ENCODE data around the gene SLC16A8.

SLC16A8 gene

DNA sequence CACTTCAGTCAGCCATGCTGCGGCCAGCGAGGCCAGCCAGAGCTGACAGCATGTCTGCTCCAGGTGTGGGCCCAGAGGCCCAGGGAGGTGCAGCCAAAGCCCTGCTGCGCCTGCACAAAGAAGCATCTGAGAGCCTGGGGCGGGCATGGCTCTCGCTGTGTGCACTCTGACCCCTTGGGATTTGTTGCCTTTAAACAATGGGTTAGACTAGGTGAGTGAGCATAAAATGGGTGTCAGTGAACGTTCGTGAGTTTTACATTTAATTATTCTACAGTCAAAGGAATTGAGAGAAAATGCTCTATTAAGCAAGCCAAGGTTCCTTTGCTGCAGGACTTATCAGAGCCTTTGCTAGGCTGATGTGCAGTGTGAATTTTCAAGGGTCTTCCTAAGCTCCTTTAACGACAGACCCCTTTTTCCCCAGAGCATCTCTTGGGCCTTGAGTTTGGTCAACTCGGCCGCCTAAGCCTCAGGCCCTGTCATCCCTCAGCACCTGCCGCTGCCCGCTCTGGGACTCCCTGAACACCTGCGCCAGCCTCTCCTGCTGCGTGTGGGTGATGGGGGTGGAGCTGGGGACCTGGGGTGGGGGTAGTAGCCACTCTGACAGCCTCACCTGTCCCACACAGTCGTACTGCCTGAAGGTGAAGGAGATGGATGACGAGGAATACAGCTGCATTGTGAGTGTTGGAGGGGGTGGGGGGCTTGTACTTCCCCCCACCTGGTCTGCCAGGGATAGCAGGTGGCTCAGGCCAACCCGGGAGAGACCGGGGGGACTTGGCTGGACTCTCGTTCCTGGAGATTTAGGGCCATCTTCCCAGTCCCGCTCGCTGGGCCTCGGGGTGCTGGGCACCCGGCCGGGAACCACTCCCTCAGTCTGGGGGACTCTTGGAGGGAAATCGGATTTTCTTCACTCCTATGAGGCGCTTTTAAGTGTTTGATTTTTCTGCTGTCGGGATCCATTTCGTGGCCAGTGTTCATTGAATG is 10.5 kb downstream of the SLC16A8 start:
- no peak for DNase-seq (ENCODE audit: extremely low read depth in 1 of 2, low read depth in 1 of 2)

DNA sequence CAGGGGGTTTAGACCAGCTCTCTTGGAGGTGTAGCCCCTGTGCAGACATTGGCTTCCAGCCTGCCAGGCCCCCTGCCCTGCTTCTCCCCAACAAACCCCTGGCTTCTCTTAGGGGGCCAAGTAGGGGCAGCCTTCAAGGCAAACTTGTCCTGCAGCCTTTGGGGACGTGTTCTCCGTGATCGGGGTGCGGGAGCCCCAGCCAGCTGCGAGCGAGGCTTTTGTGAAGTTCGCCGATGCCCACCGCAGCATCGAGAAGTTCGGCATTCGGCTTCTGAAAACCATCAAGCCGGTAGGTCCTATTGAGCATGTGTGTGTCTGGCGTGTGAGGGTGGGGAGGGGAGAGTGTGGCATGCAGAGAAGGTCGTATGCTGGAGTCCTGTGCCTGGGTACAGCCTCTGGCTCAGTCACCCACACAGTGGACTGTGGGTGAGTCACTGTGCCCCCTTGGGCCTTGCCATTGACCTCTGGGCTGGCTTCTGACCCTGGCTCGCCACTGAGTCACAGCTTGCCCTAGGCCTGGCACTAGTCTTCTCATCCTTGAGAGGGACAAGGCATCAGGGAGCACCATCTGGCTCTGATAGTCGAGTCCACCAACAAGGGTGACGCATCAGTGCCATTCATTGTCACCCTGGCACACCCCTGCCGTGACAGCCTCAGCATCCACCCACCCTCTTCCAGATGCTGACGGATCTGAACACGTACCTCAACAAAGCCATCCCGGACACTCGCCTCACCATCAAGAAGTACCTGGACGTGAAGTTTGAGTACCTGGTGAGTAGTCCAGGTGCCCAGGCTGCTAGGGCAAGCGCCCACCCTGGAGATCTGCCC is 11.4 kb downstream of the SLC16A8 start:
- no peak for DNase-seq (ENCODE audit: extremely low read depth in 1 of 2, low read depth in 1 of 2)

DNA sequence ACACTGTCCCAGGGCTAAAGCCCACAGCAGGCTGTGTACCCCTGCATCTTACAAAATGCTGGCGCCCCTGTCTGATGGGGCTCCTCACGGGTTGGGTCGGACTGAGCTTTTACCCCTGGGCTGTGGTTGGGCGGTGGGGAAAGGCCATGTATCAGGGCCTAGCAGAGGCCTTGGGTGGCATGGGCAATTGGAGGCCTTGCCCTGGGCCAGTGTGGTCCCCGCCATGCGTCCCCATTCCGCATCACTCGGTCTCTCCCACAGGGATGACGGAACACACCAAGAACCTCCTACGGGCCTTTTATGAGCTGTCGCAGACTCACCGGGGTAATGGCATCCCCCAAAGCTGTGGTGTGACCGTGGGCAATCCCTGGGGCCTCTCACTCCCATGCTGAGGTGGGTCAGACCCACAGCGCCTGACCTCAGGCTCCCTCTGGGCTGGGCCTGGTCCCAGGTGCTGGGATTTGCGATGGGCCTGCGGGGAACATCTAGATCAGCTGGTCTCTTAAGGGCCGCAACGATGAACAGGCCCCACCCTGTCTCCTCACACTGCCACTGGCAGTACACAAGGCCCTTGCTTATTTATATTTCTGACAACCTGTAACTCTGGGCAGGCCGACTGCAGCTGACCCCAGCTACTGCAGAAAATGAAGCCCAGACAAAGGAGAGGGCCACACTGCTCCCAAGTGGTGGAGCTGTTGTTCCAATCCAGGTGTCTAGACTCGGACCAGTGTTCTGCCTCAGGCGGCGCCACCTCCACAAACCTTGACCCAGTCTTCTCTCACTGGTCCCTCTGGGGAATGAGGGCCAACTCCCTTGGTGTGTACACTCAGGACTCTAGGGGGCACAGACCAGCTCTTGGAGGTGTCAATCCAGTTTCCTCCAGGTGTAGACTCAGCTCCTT is 12.3 kb downstream of the SLC16A8 start:
- no peak for DNase-seq (ENCODE audit: extremely low read depth in 1 of 2, low read depth in 1 of 2)

DNA sequence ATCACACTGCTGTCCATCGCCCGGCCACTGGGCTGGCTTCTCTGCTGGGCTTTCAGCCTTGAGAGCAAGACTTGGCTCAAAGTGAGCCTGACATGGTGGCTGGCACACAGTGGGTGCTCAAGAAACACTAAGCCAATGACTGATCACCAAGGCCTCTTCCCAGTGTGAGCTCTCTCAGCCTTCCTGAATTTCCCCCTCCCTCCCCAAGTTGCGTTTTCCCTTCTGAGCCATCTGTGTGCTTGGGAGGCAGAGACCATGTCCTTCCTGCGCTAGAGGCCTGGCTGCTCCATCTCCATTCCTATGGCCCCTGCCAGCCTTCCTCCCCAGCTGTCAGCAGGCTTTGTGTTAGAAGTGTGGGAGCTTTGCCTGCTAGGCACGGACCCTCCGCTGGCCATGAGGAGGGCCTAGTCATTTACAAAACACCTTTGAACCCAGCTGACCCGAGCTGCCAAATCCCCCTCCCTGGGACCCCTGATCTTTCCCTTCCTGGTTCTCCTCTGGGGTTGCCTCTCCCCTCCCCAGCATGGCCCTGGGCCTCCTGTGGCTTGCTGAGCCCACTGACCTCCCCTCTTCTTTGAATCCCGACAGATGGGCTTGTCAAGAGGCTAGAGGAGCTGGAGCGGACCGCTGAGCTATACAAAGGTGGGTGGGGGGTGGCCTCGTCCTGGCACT is 13.6 kb downstream of the SLC16A8 start:
- DNase-seq (ENCODE audit: extremely low read depth in 1 of 2, low read depth in 1 of 2) = no peak

DNA sequence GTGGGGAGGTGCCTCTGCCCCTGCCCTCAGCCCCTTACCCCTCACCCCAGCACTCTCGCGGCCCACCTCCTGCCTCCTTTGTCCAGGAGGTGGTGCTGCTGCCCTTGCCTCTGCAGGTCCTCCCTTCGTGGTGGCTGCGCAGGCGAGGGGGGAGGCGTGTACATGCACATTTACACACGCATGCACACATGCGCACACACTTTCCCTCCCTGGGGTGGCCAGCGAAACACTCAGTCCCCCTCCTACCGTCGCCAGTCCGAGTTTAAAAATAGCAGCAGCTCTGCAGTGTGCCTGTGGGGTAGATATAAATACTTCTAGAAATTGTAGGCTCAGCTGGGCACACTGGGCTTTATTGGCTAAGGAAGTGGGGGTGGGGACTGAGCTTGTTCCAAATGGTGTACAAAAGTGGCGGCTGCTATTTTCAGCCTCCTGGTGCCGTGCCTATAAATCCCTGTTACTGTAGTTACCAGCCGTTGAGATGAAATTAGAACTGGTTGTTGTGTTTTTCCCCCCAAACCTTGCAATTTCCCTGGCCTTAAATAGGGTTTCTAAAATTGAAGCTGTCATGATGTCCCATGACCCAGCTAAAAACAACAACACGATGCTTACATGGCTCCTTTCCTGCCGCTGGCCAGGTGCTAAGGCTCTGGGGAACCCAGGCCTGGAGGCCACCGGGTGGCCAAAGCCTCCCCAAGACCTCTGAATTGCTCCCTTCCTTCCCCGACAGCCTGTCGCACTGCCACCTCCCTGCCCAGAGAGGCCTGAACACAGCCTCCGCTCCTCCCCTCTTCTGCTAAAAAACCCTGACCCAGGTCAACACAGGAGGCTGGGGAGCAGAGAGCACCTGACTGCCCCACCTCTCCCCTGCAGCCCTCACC is 14.4 kb downstream of the SLC16A8 start:
- no peak for DNase-seq (ENCODE audit: extremely low read depth in 1 of 2, low read depth in 1 of 2)

DNA sequence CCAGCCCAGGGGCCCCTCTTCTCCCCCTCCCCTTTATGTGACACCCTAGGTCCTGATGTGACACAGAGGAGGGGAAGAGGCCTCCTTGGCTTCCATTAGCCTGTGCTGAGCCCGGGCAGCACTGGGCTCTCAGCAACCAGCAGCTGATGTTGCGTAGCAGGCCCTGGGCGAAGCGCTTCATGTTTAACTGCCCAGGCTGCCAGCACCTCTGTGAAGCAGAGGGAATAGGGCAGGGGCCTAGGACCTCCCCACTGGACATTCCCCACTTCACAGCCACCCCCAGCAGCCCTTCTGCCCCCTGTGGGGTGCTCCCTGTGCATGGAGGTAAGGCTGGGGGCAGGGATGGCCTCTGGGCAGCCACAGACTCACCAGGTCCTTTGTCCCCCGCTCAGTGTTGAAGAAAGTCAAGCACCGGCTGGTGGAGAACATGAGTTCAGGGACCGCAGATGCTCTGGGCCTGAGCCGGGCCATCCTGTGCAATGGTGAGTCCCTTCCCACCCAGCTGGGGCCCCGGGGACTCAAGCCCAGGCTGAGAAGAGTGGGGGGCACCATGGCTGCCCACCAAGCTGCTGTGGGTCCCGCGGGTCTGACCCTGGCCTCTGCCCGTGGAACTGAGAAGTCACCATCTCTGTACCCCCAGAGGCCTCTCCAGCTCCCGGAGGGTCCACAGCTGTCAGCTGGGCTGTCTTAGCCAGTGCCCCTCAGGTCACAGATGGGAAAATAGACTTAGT is 15.2 kb downstream of the SLC16A8 start:
- DNase-seq (ENCODE audit: extremely low read depth in 1 of 2, low read depth in 1 of 2) = no peak

DNA sequence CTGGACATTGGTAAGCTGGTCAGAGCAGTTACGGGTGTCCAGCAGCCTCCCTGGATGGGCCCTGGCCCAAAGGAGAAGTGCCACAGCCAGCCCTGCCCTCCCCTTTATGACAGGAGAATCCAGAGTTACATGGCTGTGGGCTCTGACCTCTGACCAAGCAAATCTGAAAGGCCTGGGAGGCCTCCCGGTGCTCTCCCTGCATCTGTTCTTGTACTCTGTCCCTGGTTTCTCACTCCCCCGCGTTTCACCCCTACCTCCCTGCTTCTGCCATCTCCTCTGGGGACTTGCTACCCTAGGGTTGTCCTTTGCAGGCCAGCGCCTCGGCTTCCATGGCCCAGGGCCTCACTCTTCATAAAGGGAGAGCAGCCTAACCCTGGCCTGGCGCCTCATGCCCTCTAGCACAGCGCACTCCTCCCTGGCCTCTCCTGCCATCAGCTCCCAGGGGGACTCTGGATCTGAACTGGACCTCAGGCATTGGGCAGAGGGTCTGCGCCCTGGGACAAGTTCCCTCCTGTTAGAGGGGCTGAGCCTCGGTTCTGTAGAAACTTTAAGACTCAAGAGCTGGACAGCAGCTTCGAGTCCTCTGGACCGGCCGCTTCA is 16.1 kb downstream of the SLC16A8 start:
- no peak for DNase-seq (ENCODE audit: extremely low read depth in 1 of 2, low read depth in 1 of 2)

DNA sequence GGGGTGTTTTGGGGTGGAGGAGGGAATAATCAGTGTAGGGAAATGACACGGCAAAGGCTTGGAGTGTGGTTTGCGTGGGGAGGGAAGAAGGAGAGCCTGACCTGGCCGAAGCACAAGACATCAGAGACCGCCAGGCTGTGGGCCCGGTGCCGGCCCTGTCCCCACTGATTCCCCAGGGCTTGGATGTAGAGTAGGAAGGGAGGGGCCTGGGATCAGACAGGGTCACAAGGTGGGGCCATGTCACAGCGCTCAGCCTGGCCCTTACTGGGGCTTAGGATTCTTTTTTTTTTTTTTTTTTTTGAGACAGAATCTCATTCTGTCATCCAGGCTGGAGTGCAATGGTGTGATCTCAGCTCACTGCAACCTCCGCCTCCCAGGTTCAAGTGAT is 17.0 kb downstream of the SLC16A8 start:
- no peak for DNase-seq (ENCODE audit: extremely low read depth in 1 of 2, low read depth in 1 of 2)

DNA sequence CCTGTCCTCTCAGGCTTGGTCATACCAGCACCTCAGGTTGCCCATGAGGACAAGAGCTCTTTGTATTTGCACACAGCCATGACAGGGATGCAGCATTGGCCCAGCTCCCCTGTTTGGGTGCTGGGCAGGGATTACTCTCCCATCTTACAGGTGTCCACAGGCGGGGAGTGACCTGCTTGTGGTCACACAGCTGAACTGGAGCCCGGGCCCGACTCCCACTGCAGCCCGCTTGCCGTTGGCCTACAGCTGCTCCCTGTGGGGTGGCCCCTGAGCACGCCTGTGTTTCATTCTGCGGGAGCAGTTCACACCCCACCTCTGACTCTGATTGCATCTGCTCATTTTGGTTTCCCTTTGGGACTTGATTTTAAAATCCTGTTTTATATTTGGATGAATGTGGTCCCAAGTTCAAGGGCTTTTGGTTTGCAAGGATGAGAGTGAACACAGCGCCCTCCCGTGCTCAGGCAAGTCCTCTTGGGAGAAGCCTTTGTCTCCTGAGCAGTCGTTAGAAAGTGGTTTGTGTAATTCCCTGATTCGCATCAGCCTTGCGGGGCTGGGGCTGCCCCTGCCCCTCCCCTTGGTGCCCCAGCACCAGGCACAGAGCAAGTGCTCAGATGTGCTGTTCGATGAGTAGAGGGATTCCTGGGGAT is 17.5 kb downstream of the SLC16A8 start:
- no peak for DNase-seq (ENCODE audit: extremely low read depth in 1 of 2, low read depth in 1 of 2)

DNA sequence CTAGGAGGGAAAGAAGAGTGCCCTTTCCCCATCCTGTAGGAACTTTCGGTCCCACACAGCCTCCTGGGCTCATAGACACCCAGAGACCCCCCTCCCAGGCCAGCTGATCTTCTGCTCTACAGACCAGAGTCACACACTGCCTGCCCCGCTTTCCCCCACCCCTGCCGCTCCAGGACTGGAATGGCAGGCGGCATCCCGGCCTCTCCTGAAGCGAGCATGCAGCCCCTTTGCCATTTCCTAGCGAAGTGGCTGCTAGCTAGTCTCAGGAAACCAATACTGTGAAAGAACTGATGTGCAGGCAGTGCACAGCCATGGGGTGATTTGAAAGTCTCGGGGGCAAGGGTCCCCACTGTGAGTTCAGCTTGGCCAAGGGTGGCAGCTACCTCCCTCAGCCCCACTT is 18.4 kb downstream of the SLC16A8 start:
- no peak for DNase-seq (ENCODE audit: extremely low read depth in 1 of 2, low read depth in 1 of 2)

DNA sequence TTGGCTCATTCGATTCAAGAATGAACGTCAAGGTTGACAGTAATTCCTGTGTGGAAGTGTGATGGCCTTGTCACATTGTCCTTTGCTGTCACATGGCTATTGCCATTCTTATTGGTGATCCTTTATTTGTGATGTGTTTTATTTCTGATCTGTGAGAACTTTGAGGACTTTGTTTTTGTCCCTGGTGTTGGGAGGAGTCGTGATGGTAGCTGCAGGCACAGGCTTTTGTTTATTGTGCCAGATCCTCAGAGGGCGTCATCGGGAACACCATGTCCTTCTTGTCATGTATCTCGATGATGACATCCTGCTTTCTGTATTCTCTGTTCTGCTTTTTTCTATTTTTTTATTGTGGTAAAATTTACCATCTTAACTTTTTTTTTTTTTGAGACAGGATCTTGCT is 21.2 kb downstream of the SLC16A8 start:
- no peak for DNase-seq (ENCODE audit: extremely low read depth in 1 of 2, low read depth in 1 of 2)

DNA sequence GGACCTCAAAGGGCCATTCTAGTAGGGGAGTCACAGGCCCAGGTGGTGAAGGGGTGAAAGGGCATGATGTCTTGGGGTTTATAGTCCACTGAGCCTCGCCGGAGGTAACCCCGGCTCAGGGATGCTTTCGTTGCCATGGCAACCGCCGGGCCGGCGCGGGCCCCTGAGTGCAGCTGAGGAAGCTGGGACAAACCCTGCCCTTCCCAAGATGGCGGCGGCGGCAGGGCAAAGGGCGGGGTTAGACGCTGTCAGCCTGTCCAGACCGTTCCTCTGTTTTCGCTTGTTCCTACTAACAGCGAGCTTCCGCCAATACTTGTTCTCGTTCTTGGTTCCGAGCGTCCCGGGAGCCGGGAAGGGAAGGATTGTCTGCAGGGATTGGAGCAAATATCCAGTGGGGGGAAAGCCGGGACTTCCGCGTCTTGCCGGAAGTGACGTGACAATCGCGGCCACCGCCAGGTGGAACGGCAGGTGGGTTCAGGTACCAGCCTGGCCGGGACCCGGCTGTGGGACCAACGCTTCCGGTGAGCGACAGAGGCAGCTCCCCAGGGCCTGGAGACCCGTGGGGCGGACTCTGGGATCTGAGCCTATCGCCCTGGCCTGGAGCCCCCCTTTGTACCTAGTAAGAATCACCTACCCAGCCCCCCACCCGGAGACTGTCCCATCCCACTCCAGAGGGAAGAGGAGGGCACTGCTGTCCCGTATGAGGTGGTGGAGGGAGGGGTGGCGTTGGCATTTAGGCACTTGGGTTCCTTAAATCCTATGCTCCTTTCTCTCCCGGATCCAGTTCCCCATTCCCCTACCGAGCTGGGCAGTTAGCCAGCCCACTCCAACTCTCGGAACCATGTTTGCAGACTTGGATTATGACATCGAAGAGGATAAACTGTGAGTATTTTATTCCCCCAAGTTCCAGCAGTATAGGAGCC is 26.8 kb downstream of the SLC16A8 start, which contains the start of gene PICK1:
Gene PICK1 (plus strand): TSS at position 436 of the 923 bp plus-strand sequence. CDS start 406 bp downstream, at position 842.
- peak; percentile 45 to 57 for DNase-seq (ENCODE audit: extremely low read depth in 1 of 2, low read depth in 1 of 2)

DNA sequence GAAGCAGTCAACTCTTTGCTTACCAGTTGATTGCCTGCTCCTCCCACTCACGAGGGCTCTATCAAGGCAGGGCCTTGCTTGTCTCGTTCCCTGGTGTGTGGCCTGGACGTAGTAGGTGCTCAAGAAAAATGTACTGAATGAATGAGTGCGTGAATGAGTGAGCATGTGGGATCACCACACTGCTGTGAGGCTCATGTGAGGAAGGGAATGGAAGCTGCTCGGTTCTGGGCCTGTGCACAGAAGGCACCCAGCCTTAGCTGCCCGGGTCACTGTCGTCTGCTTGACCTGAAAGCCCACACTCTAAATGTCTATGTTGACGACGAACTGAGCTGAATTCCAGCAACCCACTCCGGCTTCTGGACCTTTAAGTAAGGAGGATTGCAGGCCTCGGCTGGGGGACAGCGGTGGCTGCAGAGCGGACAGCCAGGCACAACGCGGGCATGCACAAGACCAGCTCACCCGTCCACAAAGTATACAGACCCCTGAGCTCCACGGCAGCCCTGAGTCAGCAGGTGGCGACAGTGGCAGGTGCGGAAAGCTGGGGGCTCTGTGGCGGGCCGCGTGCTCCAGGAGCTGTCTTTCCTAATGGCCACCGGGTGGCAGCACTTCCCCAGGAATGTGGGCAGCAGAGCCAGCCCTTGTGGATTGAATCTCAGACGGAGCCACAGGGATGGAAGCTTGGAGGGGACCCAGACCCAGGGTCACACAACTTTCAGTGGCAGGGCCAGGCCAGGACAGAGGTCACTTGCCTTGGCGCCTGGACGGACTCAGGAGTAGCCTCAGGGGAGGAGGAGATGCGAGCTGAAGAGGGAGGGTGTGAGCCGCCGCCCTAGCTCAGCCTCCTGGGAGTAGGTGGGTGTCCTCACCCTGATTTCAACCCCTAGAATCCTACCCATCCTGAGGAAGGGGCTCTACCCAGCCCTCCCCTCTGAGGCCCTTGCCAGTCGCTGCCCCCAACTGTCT is 31.8 kb downstream of the SLC16A8 start:
- peak; percentile 60 to 66 for DNase-seq (ENCODE audit: extremely low read depth in 1 of 2, low read depth in 1 of 2)

DNA sequence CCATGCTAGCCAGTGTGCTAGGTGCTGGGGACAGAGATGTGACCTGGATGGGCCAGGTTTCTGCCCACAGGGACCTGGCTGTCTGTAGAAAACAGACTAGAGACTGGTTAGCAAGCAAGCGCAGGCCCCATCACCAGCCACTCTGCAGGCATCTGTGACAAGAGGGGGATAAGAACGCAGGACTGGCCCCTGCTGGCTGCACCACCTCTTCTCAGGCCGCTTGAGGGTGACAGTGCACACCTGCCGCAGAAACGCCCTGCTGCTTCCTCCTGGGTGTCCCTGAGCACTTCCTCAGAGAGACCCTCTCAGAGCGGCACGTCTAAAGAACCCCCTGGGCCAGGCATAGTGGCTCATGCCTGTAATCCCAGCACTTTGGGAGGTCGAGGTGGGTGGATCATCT is 32.7 kb downstream of the SLC16A8 start:
- DNase-seq (ENCODE audit: extremely low read depth in 1 of 2, low read depth in 1 of 2) = no peak

DNA sequence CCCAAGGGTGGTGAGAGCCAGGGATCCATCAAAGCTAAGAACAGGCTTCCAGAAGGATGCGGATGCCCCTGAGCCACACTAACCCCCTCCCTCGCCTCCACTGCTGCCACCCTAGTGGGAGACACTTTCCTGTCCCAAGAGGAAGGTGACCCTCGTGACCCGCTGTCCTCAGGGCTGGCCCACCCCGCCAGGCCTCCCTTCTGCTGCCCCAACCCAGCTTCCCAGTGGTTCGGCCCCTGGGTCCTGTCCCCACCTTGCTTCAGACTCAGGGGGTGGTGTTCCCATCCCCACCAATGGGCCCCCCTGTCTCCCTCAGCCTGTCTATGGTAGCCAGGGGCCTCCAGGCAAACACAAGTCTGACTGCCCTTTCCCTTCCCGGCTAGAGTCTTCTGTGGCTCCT is 33.3 kb downstream of the SLC16A8 start:
- no peak for DNase-seq (ENCODE audit: extremely low read depth in 1 of 2, low read depth in 1 of 2)

Data from activated CD8-positive, alpha-beta memory T cell treated with anti-CD3 and anti-CD28 coated beads for 1 hour (primary cell).